ENCODE measurements around the gene CATSPERE.

GRCh38 chr1:244678697-244679096, 217.6 kb downstream of the CATSPERE start:
- TF ChIP-seq CTCF (IDR thresholded peaks at IDR 0.05) (no peak), POLR2A (IDR thresholded peaks at IDR 0.05) (no peak)
